Measurements from ENCODE around the gene FRMD6. TPM values are rescaled to one million over a fixed set of nuclear protein-coding genes. Genes with fewer than 3 reads are reported as not detected.

The FRMD6 gene
- polyA plus RNA-seq, 1 donor from 2014 or later: 2.4 TPM

- H3K27me3 ChIP-seq (ENCODE audit: insufficient read depth, low read depth, low read length): no peaks in the 10 kb centered on the region
- no peaks in the 10 kb centered on the region for H3K9me3 ChIP-seq (ENCODE audit: low read length)
- H3K4me3 ChIP-seq (ENCODE audit: low read length): no peak overlapping the region
- no peak overlapping the region for H2AFZ ChIP-seq (ENCODE audit: low read depth, low read length)
- H3K9me2 ChIP-seq (ENCODE audit: insufficient read depth, low read length): no peaks in the 10 kb centered on the region
- no peaks in the 10 kb centered on the region for H3K79me2 ChIP-seq (replicated peaks; ENCODE audit: insufficient read depth, low read length)
- H3F3A ChIP-seq (ENCODE audit: insufficient read depth, low read length, poor library complexity, severe bottlenecking): no peaks in the 10 kb centered on the region
- H3K9ac ChIP-seq (ENCODE audit: low read length): no peak overlapping the region
- H3K4me2 ChIP-seq (ENCODE audit: low read length): no peak overlapping the region
- no peaks in the 10 kb centered on the region for H3K36me3 ChIP-seq (ENCODE audit: insufficient read depth, low read length)
- TF ChIP-seq EP300 (conservative IDR thresholded peaks at IDR 0.05; ENCODE audit: poor library complexity, severe bottlenecking) (no peak), TAF1 (IDR thresholded peaks at IDR 0.05; ENCODE audit: low read depth) (no peak), REST (IDR thresholded peaks at IDR 0.05; ENCODE audit: borderline replicate concordance) (no peak)
- H3K27ac ChIP-seq (ENCODE audit: low read length): no peak overlapping the region
- no peaks in the 10 kb centered on the region for H4K20me1 ChIP-seq (ENCODE audit: insufficient read depth)
Observed at GRCh38 chr14:51674294-51675002, 22.7 kb downstream of the FRMD6 start.

GRCh38 chr14:51676549-51676948, 24.8 kb downstream of the FRMD6 start:
- Histone ChIP-seq H3K27ac (ENCODE audit: low read length) (no peak overlapping the region), H2AFZ (ENCODE audit: low read depth, low read length) (no peak overlapping the region), H3K9me3 (ENCODE audit: low read length) (no peaks in the 10 kb centered on the region), H3K79me2 (replicated peaks; ENCODE audit: insufficient read depth, low read length) (no peaks in the 10 kb centered on the region), H4K20me1 (ENCODE audit: insufficient read depth) (no peaks in the 10 kb centered on the region), H3F3A (ENCODE audit: insufficient read depth, low read length, poor library complexity, severe bottlenecking) (no peaks in the 10 kb centered on the region), H3K4me3 (ENCODE audit: low read length) (no peak overlapping the region), H3K4me2 (ENCODE audit: low read length) (no peak overlapping the region), H3K36me3 (ENCODE audit: insufficient read depth, low read length) (no peaks in the 10 kb centered on the region), H3K27me3 (ENCODE audit: insufficient read depth, low read depth, low read length) (no peaks in the 10 kb centered on the region), H3K9ac (ENCODE audit: low read length) (no peak overlapping the region), H3K9me2 (ENCODE audit: insufficient read depth, low read length) (no peaks in the 10 kb centered on the region)
- TF ChIP-seq MXI1 (conservative IDR thresholded peaks at IDR 0.05; ENCODE audit: poor library complexity, severe bottlenecking) (no peak), EZH2 (IDR thresholded peaks at IDR 0.05; ENCODE audit: borderline replicate concordance, insufficient read depth, low read length, poor library complexity, severe bottlenecking) (no peak), EP300 (conservative IDR thresholded peaks at IDR 0.05; ENCODE audit: poor library complexity, severe bottlenecking) (no peak), SMC3 (conservative IDR thresholded peaks at IDR 0.05; ENCODE audit: poor library complexity) (no peak), REST (IDR thresholded peaks at IDR 0.05; ENCODE audit: borderline replicate concordance) (no peak), POLR2AphosphoS5 (IDR thresholded peaks at IDR 0.05) (no peak), TAF1 (IDR thresholded peaks at IDR 0.05; ENCODE audit: low read depth) (no peak), CTCF (IDR thresholded peaks at IDR 0.05; ENCODE audit: poor library complexity, severe bottlenecking) (no peak), RAD21 (conservative IDR thresholded peaks at IDR 0.05) (no peak)
